MCF 10A (cell line): ENCODE data around the gene ZNF358. TPM values are rescaled to one million over a fixed set of nuclear protein-coding genes. Genes with fewer than 3 reads are reported as not detected.

Experiments
- BruUV-seq: library from RNA; stranded (reverse); fragments of 400-500 nt; replicated peaks from 2 replicates; lab custom pipeline; 2021; lab: Mats Ljungman, UMichigan
- CTCF ChIA-PET: fragments of 300-600 bp; sonication (Branson Sonifier 250); formaldehyde crosslinking; extraction: SDS; loops from one replicate; lab custom pipeline; 2021; ENCODE audit warnings: antibody characterized with exemption, inconsistent platforms; lab: Yijun Ruan, JAX
- POLR2A ChIA-PET: fragments of 300-600, 350-650 bp; sonication (Branson Sonifier 250); formaldehyde crosslinking; extraction: SDS; loops from one replicate; lab custom pipeline; 2020; ENCODE audit warnings: antibody characterized with exemption, inconsistent platforms; lab: Yijun Ruan, JAX
- DNase-seq: peaks from one replicate; pipeline ENCODE4 v3.0.0-alpha.2; 2018; ENCODE audit not compliant: unreplicated experiment
- H3K27ac Mint-ChIP-seq: one replicate; pipeline ENCODE4 v1.8.0; 2022; ENCODE audit warnings: mild to moderate bottlenecking, low read depth, mixed read lengths; ENCODE audit not compliant: unreplicated experiment
- H3K27me3 Mint-ChIP-seq: one replicate; pipeline ENCODE4 v1.8.0; 2022; ENCODE audit warnings: mixed read lengths; ENCODE audit not compliant: insufficient read depth, unreplicated experiment
- H3K36me3 Mint-ChIP-seq: one replicate; pipeline ENCODE4 v1.8.0; 2022; ENCODE audit warnings: mild to moderate bottlenecking, moderate library complexity, mixed read lengths; ENCODE audit not compliant: insufficient read depth, unreplicated experiment
- H3K4me1 Mint-ChIP-seq: one replicate; pipeline ENCODE4 v1.8.0; 2022; ENCODE audit warnings: mixed read lengths; ENCODE audit not compliant: insufficient read depth, unreplicated experiment
- H3K4me3 Mint-ChIP-seq: one replicate; pipeline ENCODE4 v1.8.0; 2022; ENCODE audit warnings: mild to moderate bottlenecking, moderate library complexity, mixed read lengths; ENCODE audit not compliant: unreplicated experiment
- H3K9me3 Mint-ChIP-seq: one replicate; pipeline ENCODE4 v1.8.0; 2022; ENCODE audit warnings: mixed read lengths; ENCODE audit not compliant: unreplicated experiment
- intact Hi-C: fragments of 100-400 bp; cut with micrococcal nuclease; formaldehyde crosslinking; loops from 2 replicates; pipeline ENCODE4 v1.14.1; 2022
- total RNA-seq: library from RNA; stranded (reverse); gene quantifications from 2 replicates; pipeline ENCODE4 v1.2.3, GENCODE V29; 2022
- TF ChIP-seq, protein P1 (sequence below): fragments of 200-600 bp; IDR thresholded peaks from one replicate; pipeline ENCODE4 v1.8.0; 2022; ENCODE audit warnings: antibody characterized with exemption, mild to moderate bottlenecking; ENCODE audit not compliant: unreplicated experiment

The ZNF358 gene
- total RNA-seq, 1 experiment from 2014 or later = 16.9 TPM

DNA sequence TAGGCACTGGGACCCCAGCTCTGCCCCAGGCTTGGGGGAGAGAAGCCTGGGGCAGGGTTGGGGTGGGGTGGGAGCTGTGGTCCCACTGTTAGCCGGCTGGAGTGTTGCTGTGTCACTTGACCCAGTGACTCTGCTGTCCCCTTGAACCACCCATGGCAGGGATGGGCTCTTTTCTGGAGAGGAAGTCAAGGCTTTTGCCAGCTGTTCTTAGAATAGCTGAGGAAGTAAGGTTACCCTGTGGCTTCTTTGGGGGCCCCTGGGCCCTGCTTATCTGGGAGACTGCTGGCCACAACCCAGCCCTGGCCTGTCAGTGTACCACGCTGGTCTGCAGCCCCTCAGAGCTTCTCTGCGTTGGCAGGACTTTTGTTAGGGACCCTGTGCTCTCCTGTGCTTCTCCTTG lies 28.7 kb downstream of the ZNF358 start:
- ChIA-PET CTCF (interaction anchor here (0.6 to 1.3 kb wide), 3 partner anchors 26 to 191 kb away, joined by 3 to 4 read pairs (median 4); no protein-coding TSS in a partner anchor), POLR2A (no interaction called here)
- H3K9me3 Mint-ChIP-seq = no peaks in the 10 kb centered on the region
- no peaks in the 10 kb centered on the region for H3K4me1 Mint-ChIP-seq
- H3K27ac Mint-ChIP-seq = no peak overlapping the region
- no peak for DNase-seq
- BruUV-seq = no TSS peak
- H3K4me3 Mint-ChIP-seq = no peak overlapping the region
- peaks cover 29% of the 10 kb centered on the region for H3K36me3 Mint-ChIP-seq
- intact Hi-C loops = no loop called here
- TF ChIP-seq, protein P1, sequence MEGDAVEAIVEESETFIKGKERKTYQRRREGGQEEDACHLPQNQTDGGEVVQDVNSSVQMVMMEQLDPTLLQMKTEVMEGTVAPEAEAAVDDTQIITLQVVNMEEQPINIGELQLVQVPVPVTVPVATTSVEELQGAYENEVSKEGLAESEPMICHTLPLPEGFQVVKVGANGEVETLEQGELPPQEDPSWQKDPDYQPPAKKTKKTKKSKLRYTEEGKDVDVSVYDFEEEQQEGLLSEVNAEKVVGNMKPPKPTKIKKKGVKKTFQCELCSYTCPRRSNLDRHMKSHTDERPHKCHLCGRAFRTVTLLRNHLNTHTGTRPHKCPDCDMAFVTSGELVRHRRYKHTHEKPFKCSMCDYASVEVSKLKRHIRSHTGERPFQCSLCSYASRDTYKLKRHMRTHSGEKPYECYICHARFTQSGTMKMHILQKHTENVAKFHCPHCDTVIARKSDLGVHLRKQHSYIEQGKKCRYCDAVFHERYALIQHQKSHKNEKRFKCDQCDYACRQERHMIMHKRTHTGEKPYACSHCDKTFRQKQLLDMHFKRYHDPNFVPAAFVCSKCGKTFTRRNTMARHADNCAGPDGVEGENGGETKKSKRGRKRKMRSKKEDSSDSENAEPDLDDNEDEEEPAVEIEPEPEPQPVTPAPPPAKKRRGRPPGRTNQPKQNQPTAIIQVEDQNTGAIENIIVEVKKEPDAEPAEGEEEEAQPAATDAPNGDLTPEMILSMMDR = no peak
- no peaks in the 10 kb centered on the region for H3K27me3 Mint-ChIP-seq

DNA sequence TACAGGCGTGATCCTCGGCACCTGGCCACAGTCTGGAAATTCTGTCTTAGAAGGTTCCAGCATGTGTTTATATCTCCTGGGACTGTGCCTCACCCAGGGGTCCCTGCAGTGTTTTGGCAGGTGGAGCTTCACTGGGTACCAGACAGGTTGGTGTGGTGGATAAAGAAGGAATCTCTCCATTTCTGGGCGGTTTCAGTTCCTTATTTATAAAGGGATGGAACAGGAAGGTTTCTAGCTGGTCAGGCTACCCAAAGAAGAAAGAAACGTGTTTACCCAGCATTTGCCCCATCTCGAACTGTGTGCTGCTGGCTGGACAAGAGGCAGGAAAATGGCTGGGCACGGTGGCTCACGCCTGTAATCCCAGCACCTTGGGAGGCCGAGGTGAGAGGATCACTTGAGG lies 29.4 kb downstream of the ZNF358 start:
- ChIA-PET CTCF (interaction anchor here (1.1 to 1.2 kb wide), 2 partner anchors 9 to 26 kb away, joined by 3 to 4 read pairs; no protein-coding TSS in a partner anchor), POLR2A (no interaction called here)
- BruUV-seq = no TSS peak
- no peaks in the 10 kb centered on the region for H3K4me1 Mint-ChIP-seq
- H3K4me3 Mint-ChIP-seq = no peak overlapping the region
- TF ChIP-seq, protein P1 = no peak
- no peaks in the 10 kb centered on the region for H3K27me3 Mint-ChIP-seq
- peaks cover 35% of the 10 kb centered on the region for H3K36me3 Mint-ChIP-seq
- H3K9me3 Mint-ChIP-seq = no peaks in the 10 kb centered on the region
- DNase-seq = no peak
- intact Hi-C loops = no loop called here
- H3K27ac Mint-ChIP-seq = no peak overlapping the region

DNA sequence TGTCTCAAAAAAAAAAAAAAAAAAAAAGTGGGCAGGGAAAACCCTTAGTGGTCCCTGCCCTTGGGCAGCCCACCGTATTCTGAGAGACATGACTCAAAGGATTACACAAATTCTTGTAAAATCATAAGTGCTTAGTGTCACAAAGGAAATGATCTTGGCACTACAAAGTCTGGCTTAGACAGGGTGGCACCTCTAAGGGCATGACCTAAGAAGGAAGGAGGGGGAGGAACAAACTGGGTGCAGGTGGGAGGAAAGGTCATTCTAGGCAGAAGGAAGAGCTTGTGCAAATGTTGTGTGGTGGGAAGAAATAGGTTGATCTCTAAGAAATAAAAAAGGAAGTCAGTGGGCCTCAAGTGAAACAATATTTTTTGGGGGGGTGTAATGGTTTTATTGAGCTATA lies 30.0 kb downstream of the ZNF358 start:
- Mint-ChIP-seq H3K4me1 (no peaks in the 10 kb centered on the region), H3K27ac (no peak overlapping the region), H3K9me3 (no peaks in the 10 kb centered on the region), H3K27me3 (no peaks in the 10 kb centered on the region), H3K36me3 (peaks cover 31% of the 10 kb centered on the region), H3K4me3 (no peak overlapping the region)
- DNase-seq = no peak
- BruUV-seq = no TSS peak
- ChIA-PET POLR2A (interaction anchor here (0.6 kb wide), 1 partner anchor 36 kb away, joined by 3 read pairs; no protein-coding TSS in a partner anchor), CTCF (interaction anchor here (1.1 kb wide), 1 partner anchor 10 kb away, joined by 3 read pairs; no protein-coding TSS in a partner anchor)
- intact Hi-C loops = no loop called here
- TF ChIP-seq, protein P1 = no peak

DNA sequence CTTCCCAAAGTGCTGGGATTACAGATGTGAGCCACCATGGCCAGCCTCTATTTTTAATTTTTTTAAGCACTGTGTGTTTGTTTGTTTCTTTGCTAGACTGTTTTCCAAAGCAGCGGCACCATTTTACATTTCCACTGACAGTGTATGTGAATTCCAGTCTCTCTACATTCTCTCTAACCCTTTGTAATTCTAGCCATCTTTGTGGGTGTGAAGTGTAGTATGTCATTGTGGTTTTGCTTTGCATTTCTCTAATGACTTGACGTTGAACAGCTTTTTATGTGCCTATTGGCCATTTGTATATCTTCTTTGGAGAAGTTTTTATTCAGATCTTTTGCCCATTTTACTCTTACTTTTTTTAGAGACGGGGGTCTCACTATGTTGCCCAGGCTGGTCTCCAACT lies 31.3 kb downstream of the ZNF358 start:
- Mint-ChIP-seq H3K36me3 (peaks cover 31% of the 10 kb centered on the region), H3K4me3 (no peak overlapping the region), H3K27me3 (no peaks in the 10 kb centered on the region), H3K27ac (no peak overlapping the region), H3K9me3 (no peaks in the 10 kb centered on the region), H3K4me1 (no peaks in the 10 kb centered on the region)
- ChIA-PET POLR2A (no interaction called here), CTCF (interaction anchor here (0.6 kb wide), 1 partner anchor 174 kb away, joined by 3 read pairs; no protein-coding TSS in a partner anchor)
- TF ChIP-seq, protein P1 = no peak
- DNase-seq = no peak
- no TSS peak for BruUV-seq
- intact Hi-C loops = no loop called here
